Measurements from ENCODE around the gene CCDC3. TPM values are rescaled to one million over a fixed set of nuclear protein-coding genes. Genes with fewer than 3 reads are reported as not detected.
A peak's percentile ranks its signal among the peaks of the same experiment; 100 is the strongest.

CCDC3 gene
- total RNA-seq, 1 experiment from 2014 or later, result 2.8 TPM

GRCh38 chr10:12954866-12955265 lies 46.6 kb downstream of the CCDC3 start:
- BruUV-seq (replicated peaks), result no TSS peak
- Histone ChIP-seq H3K27me3 (replicated peaks; ENCODE audit: insufficient read depth, low read depth, low read length, poor library complexity) (no peaks in the 10 kb centered on the region), H3K4me3 (ENCODE audit: low read depth, low read length, poor library complexity, severe bottlenecking) (no peak overlapping the region), H3K9me3 (ENCODE audit: low read depth, low read length, poor library complexity, severe bottlenecking) (peaks cover 5% of the 10 kb centered on the region), H3K27ac (ENCODE audit: low read depth, low read length, poor library complexity, severe bottlenecking) (no peak overlapping the region), H3K4me1 (ENCODE audit: insufficient read depth, low read length, poor library complexity, severe bottlenecking) (no peaks in the 10 kb centered on the region), H3K36me3 (ENCODE audit: insufficient read depth, low read length, poor library complexity, severe bottlenecking) (no peaks in the 10 kb centered on the region)
- POLR2A ChIA-PET (ENCODE audit: low non-redundant PET), result no interaction called here
- DNase-seq (ENCODE audit: low spot score), result no peak
- CTCF ChIA-PET, result no interaction called here
- intact Hi-C loops (cut with micrococcal nuclease; ENCODE audit: unreplicated experiment), result no loop called here
- TF ChIP-seq EZH2 (IDR thresholded peaks at IDR 0.05; ENCODE audit: borderline replicate concordance, low read depth, low read length, poor library complexity, severe bottlenecking), result no peak
- no peak for TF ChIP-seq CTCF (conservative IDR thresholded peaks at IDR 0.05; ENCODE audit: low read depth, low read length)

- H3K4me1 ChIP-seq (ENCODE audit: insufficient read depth, low read length, poor library complexity, severe bottlenecking), result no peaks in the 10 kb centered on the region
- no peak overlapping the region for H3K27ac ChIP-seq (ENCODE audit: low read depth, low read length, poor library complexity, severe bottlenecking)
- ChIA-PET CTCF (no interaction called here), POLR2A (ENCODE audit: low non-redundant PET) (no interaction called here)
- no peak overlapping the region for H3K4me3 ChIP-seq (ENCODE audit: low read depth, low read length, poor library complexity, severe bottlenecking)
- H3K27me3 ChIP-seq (replicated peaks; ENCODE audit: insufficient read depth, low read depth, low read length, poor library complexity), result no peaks in the 10 kb centered on the region
- BruUV-seq (replicated peaks), result no TSS peak
- no peak for DNase-seq (ENCODE audit: low spot score)
- H3K36me3 ChIP-seq (ENCODE audit: insufficient read depth, low read length, poor library complexity, severe bottlenecking), result no peaks in the 10 kb centered on the region
- no peak for TF ChIP-seq CTCF (conservative IDR thresholded peaks at IDR 0.05; ENCODE audit: low read depth, low read length)
- no peak for TF ChIP-seq EZH2 (IDR thresholded peaks at IDR 0.05; ENCODE audit: borderline replicate concordance, low read depth, low read length, poor library complexity, severe bottlenecking)
- intact Hi-C loops (cut with micrococcal nuclease; ENCODE audit: unreplicated experiment), result no loop called here
- peaks cover 5% of the 10 kb centered on the region for H3K9me3 ChIP-seq (ENCODE audit: low read depth, low read length, poor library complexity, severe bottlenecking)
Observed at GRCh38 chr10:12950583-12951128, 50.9 kb downstream of the CCDC3 start.

- no TSS peak for BruUV-seq (replicated peaks)
- H3K27me3 ChIP-seq (replicated peaks; ENCODE audit: insufficient read depth, low read depth, low read length, poor library complexity), result no peaks in the 10 kb centered on the region
- H3K4me1 ChIP-seq (ENCODE audit: insufficient read depth, low read length, poor library complexity, severe bottlenecking), result no peaks in the 10 kb centered on the region
- TF ChIP-seq EZH2 (IDR thresholded peaks at IDR 0.05; ENCODE audit: borderline replicate concordance, low read depth, low read length, poor library complexity, severe bottlenecking) (no peak), CTCF (conservative IDR thresholded peaks at IDR 0.05; ENCODE audit: low read depth, low read length) (peak; percentile 48)
- H3K27ac ChIP-seq (ENCODE audit: low read depth, low read length, poor library complexity, severe bottlenecking), result no peak overlapping the region
- peaks cover under 1% of the 10 kb centered on the region for H3K9me3 ChIP-seq (ENCODE audit: low read depth, low read length, poor library complexity, severe bottlenecking)
- POLR2A ChIA-PET (ENCODE audit: low non-redundant PET), result no interaction called here
- no peaks in the 10 kb centered on the region for H3K36me3 ChIP-seq (ENCODE audit: insufficient read depth, low read length, poor library complexity, severe bottlenecking)
- CTCF ChIA-PET, result no interaction called here
- no peak for DNase-seq (ENCODE audit: low spot score)
- no peak overlapping the region for H3K4me3 ChIP-seq (ENCODE audit: low read depth, low read length, poor library complexity, severe bottlenecking)
- intact Hi-C loops (cut with micrococcal nuclease; ENCODE audit: unreplicated experiment), result no loop called here
Observed at GRCh38 chr10:12949248-12949647, 52.3 kb downstream of the CCDC3 start.
